ENCODE data around the gene ZNF726.

- no peak for TF ChIP-seq FOXK2 (IDR thresholded peaks at IDR 0.05)
- no peak for TF ChIP-seq LEF1 (IDR thresholded peaks at IDR 0.05; ENCODE audit: borderline replicate concordance)
Observed at GRCh38 chr19:23949611-23950010, 34.9 kb downstream of the ZNF726 start.
